HG03575 (cell line): ENCODE results near the gene PLAAT2.
"Not testable (repeated sequence)": the region's sequence is repeated elsewhere in the genome, so short reads cannot be mapped to it uniquely, and the experiment has no call there.

Experiments used
- ATAC-seq: cut with Tn5 transposase; IDR thresholded peaks from one replicate; pipeline ENCODE4 v1.9.1; 2021; ENCODE audit not compliant: unreplicated experiment, insufficient number of reproducible peaks, low FRiP score; ENCODE audit errors: extremely low read depth

PLAAT2 gene

DNA sequence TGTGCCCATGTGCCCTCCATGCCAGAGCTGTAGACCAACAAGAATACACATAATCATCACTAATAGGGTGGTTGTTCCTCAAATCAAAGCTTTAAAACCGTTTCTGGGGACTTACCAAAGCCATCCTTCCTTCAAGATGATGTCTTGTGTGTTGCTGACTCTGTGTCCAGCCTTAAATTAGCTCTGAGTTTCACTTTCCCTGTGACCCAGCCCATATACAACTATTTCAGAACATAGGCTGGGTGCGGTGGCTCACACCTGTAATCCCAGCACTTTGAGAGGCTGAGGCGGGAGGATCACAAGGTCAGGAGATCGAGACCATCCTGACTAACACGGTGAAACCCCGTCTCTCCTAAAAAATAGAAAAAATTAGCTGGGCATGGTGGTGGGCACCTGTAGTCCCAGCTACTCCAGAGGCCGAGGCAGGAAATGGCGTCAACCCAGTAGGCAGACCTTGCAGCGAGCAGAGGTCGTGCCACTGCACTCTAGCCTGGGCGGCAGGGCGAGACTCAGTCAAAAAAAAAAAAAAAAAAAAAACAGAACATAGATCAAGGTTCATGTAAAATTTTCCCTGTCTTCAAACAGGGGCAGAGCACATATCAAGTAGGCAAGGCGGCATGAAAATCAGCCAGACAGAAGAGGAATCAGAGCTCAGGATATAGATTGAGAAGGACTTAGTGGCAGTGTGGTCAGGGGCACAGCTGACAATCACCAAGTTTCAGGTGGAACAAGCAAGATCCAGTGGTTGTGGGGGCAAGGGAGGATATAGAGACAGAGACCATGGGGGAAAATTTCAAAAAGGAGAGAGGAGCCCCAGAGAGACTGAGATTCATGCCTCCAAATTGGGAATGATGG, at the start of gene PLAAT2:
PLAAT2 (minus strand) TSS at position 179 of the 855 bp plus-strand sequence; CDS start at position 124, 55 bp downstream.
- no peak for ATAC-seq

DNA sequence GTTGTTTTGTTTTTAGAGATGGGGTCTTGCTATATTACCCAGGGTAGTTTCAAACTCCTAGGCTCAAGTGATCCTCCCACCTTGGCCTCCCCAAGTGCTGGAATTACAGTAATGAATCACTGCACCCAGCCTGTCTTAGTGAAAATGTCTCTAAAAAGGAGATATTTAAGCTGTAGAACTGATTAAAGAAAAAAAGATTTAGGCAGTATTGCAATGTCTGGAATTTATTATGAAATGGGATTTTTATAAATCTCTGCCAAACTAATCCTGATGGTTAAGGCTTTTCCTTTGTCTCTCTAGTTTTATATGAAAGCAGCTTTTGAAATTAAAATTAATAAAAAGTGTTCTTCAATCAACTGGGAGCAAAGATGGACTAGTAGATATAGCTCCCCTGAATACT, 49.0 kb upstream of the PLAAT2 start:
- no peak for ATAC-seq

DNA sequence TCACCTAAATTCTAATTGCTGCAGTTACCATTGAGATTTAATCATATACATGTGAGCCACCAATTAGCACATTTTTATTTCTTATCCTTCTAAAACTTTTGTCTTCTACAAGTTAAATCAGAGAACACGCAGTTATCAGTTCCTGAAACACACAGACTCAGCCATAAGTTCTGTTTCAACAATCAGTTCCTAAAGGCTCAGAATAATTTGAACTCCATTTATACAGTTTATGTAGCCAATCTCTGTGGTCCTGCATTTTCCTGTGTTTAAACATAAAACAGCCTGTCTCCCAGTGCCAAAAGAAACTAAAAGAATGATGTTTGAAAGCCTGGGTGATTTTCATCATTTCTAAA, 48.2 kb upstream of the PLAAT2 start:
- no peak for ATAC-seq

DNA sequence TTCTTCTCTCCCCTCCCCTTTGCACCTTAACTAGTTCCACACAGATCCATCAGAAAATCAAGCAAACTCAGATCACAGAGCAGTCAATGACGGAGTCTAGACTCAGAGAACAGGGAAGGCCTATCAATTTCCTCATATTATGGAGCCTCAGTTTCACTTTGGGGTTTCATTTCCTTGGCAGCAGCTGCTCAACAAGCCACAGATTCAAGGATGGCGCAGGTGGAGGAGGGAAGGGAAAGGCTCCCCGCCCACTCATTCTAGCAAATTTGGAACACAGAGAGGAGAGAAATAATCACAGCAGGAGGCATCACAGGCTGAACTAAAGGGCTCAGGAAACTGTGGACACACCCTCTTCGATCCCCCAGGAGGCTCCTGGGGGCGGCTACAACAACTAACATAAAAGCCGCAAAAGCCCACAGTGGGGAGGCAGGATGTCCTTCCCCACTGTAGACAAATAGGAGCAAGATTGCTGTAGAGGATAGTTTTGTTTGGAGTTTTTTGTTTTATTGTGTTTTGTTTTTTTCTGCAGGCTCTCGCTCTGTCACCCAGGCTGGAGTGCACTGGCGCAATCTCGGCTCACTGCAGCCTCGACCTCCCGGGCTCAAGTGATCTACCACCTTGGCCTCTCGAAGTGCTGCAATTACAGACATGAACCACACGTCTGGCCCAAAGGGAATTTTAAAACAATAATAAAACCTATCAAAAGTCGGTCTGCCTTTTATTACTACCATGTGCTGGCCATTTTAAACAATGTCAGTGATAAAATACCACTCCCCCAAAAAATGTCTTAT, 47.6 kb upstream of the PLAAT2 start:
- no peak for ATAC-seq

DNA sequence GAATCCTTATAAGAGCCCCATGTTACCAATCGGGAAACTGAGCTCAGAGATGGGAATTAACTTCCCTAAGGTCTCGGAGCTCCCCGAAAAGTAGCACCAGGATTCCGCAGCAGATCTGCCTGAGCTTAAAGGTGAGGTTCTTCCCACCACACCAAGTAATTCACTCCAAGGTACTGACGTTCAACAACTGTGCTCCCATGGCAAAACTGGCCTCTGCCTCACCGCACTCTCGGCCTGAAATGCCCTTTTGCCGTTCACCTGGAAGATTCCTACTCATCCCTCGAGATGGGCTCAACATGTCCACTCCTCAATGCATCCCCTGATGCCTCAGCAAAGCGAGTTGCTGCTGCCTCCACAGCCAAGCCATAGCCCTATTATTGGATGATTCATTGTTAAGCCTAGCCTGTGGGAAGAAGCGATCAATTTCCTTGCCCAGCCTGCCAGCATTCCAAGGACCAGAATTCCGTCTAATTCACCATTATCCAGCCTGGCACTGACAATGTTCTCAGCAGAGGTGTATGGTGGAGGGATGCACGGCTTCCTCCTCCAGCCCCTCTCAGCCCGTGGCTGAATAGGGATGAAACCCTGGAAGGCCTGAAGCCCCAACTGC, 46.9 kb upstream of the PLAAT2 start:
- ATAC-seq = no peak

DNA sequence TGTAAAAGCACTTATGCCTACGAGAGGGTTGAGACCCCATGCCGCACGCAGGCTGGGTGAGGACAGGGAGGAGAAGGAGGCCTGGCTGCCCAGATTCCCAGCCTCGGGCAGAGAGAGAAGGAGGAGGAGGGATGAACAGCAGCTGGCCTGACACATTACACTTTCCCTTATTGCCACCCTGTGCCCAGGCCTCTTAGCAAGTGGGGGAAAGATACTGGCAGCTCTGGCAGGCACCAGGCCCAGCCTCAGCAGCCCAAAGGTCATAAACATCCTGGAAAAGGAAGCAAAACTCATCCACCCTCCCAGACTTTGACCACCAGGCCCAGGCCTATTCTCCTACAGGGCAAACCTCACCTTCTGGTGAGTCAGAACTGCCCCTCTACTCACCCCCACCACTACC, 46.4 kb upstream of the PLAAT2 start:
- no peak for ATAC-seq

DNA sequence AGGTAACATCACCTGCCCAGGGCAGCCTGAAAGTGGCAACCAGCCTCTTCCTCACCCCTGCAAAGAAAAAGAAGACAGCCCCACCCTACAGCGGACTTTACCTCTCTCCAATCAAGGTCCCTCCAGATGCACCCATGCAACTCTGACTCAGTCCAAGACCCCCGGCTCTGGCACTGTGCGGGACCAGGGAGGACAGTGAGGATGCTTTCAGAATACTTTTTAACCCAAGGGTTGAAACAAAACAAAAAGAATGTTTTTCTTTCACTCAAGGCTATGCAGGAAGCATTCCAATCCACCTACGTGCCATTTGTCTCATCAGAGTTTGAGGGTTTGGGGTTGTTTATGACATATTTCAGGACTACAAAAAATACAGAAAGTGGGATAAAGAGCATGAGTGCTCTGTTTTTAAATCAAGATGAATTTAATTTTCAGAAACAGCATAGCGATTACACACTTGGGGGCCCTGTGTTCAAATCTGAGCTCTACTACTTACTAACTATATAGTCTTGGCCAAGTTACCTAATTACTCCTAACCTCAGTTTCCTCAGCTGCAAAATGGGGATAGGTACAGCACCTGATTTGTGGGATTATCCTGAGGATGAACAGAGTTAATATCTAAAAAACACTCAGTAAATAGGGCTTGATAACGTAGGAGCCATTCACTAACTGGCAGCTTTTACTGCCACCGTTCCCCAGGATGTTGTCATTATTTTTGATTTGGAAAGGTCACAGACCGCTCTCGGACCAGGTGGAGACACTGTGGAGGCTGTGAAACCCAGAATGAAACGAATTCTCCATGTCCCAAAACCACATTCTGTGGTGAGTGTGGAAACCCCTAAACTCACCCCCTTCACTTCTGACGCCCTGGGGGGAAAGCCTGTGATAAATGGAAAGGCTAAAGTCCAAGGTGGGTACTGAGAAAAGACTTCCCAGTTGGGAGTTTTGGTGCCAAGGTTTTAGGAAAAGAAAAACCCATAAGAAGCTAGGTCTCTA, 45.5 kb upstream of the PLAAT2 start:
- ATAC-seq = no peak

DNA sequence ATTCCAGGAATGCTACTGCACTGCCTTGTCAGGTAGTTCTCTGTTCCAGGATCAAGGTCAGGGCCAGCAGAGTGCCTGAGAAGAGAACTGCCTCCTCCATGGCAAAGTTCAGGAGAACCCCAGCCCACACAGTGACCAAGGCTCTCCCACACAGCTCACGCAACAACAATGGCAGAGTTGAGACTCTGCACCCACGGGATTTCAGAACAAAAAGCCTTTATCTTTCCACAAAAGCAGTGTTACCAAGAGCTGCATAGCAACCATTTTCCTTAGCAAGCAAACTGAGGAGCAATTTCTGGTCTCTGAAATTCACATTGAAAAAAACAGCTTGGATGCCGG, 40.0 kb upstream of the PLAAT2 start:
- ATAC-seq = no peak

DNA sequence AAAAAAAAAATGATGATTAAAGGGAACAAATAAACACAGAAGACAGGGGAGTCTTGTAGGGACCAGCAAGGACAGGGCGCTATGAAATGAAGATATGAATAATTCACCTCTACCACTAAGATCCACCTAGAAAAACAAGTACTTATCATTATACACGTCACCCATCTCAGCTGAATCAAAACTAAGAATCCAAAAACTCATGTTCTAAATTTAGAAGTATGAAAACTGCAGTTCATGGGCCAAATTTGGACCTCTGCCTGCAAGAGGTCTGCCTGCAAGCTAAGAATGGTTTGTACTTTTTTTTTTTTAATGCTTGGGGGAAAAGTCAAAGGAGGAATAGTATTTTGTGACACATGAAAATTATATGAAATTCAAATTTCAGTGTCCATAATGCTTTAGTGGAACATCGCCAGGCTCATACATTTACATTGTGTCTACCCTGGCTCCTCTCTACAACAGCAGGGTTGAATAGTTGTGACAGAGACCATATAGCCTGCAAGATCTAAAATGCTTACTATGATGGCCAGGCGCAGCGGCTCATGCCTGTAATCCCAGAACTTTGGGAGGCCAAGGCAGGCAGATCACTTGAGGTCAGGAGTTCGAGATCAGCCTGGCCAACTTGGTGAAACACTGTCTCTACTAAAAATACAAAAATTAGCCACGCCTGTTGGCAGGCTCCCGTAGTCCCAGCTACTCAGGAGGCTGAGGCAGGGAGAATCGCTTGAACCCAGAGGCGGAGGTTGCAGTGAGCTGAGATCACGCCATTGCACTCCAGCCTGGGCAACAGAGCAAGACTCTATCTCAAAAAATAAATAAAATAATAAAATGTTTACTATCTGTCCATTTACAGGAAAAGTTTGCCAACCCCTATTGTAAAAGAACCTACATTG, 39.4 kb upstream of the PLAAT2 start:
- ATAC-seq = not testable (repeated sequence)

DNA sequence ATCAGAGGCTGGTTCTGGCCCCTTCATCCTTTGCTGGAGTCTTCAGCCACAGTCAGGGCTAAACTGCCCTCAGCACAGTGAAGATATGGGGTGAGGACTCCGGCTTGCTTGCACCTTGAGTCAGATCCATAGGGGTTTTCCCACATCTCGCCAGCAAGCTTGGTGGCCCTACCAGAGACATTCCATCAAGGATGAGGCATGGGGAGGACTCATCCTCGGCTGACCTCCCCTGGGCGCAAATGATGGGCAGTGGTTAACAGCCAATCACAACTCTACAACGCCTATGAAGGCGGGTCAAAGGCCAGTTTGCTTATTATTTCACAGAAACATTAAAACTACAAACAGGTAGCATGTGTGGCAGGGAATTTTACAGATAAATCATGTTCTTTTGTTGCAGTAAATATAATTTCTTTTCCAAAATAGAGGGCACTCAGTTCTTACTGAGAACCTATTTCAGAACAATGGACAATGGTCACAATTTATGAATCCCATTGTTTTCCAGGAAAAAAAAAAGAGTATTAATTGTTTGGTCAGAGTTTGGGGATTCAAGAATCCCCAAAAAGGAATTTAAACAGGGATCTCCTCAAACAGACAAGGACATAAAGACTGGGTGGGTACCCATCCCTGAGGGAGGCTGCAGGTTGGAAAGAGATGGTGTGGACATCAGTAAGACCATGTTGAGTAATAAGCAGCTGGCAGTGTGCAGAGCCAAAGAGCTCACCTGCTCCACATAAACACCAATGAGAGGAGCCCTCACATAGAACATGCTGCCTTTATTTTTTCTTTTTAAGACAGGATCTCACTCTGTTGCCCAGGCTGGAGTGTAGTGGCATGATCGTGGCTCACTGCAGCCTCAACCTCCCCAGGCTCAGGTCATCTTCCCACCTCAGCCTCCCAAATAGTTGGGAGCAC, 36.3 kb upstream of the PLAAT2 start:
- ATAC-seq = no peak

DNA sequence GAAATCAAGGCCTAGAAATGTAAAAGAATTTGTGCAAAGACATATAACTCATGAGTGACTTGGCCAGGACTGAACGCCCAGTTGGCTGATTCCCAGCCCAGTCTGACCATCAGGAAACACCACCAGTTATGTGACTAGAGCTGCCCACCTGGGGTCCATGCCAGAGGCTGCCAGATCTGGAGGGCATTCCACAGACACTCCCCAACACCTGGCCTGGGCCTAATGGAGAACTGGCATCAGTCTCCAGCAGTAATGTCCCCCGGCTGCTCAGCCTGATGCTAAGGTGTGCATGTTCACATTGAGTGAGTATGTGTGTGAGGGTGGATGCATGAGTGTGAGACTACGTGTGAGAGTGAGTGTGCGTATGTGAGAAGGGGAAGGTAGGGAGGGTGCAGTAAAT, 35.4 kb upstream of the PLAAT2 start:
- no peak for ATAC-seq

DNA sequence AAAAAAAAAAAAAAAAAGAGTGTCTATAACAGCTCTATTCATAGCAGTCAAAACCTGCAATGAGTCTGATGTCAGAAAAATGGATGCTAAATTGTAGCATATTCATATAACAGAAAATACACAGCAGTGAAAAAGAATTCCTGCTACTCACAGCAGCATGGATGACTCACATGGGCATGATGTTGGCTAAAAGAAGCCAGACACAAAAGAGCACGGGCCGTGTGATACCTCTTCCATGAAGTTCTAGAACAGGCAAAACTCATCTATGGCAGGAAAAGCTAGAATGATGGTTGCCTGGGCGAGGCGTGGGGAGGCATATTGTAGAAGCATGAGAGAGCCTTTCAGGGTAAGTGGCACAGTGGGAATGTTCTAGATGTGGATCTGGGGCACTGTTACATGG, 32.1 kb upstream of the PLAAT2 start:
- ATAC-seq = no peak

DNA sequence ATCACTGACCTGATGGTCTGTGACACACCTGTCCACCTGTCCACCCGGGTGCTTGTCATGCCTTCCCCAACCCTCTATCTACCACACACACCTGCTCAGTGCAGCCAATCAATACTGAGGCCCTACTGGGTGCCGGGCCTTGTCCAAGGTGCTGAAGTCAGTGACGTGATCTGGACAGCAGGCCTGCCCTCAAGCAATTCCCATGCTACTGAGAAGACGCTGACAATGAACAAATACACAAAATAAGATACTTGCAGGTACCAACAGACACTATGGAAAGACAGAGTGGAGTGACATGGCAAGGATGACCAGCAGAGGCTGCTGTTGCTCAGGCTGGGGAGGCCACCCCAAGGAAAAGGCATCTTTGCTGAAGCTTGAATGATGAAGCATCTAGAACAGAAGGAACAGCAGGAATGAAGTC, 29.8 kb upstream of the PLAAT2 start:
- no peak for ATAC-seq

DNA sequence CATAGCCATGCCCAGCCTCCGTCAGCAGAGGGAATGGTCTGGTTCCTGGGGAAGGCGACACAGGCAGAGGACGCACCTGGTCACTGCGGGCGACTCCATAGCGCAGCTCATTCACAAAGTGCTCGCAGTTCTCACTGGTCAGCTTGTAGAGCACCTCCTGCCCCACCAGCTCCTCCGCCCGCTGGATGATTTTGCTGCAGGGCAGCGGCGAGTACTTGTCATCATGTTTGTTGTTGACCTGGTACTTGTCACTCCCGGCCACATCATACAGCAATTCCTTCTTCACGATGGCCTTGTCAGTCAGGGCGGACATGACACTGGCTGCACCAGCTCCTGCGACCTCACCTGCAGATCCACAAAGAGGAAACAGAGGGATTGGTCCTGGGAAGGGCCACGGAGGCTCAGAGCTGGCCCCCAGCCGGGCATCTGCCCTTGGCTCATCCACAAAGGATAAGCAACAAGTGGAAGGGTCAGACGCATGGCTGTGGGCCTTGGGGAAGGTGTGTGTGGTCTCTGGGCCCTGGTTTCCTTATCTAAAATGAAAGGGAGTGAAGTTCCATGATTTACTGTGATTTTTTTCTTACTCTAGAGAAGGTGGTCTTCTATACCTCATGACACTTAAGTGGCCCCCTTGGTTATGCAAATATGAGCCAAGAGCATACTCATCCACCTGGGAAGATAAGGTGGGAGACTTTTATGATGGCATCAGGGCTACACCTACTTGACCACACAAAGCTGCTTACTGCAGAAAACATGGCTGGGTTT, 27.0 kb upstream of the PLAAT2 start:
- no peak for ATAC-seq

DNA sequence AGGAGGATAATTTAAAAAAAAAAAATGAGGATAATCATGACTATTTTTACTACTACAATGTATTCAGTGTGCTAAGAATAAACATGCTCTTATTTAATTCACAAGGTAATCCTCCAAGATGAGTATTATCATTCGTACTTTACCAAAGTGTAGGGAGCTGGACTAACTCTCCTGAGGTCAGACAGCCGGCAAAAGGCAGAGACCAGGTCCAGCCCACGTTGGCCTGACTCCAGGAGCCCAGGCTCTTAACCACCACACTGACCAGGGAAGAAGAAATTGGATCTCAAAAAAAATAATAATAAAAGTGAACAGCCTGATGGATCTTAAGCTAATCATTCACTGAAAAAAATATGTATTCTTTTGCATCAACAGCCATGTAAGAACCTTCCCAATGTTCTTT, 25.8 kb upstream of the PLAAT2 start:
- ATAC-seq = no peak

DNA sequence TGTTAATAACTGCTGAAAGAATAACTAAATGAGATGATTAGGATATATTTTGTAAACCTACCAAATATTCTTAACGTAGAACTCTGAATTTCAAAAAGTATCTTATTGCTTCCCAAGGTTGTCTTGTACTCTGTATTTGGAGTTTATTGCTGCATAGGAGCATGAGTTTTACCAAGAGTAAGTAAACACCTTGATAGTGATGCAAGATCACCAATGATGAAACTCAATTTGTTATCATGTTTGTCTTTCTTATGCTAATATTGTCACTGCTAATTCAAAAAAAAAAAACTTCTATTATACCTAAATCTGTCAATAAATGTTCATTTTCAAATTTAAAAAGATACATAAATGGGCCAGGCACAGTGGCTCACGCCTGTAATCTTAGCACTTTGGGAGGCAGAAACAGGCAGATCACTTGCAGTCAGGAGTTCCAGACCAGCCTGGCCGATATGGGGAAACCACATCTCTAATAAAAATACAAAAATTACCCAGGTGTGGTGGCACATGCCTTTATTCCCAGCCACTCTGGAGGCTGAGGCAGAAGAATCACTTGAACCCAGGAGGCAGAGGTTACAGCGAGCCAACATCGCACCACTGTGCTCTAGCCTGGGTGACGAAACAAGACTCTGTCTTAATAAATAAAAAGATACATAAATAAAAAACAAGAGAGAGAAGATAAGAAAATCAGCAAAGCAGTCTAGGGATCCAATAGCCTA, 23.4 kb upstream of the PLAAT2 start:
- ATAC-seq = no peak
